ENCODE results near the gene GRIN2D. TPM values are rescaled to one million over a fixed set of nuclear protein-coding genes. Genes with fewer than 3 reads are reported as not detected.

Gene GRIN2D
- total RNA-seq, 1 experiment from 2014 or later: 0.35 TPM

DNA sequence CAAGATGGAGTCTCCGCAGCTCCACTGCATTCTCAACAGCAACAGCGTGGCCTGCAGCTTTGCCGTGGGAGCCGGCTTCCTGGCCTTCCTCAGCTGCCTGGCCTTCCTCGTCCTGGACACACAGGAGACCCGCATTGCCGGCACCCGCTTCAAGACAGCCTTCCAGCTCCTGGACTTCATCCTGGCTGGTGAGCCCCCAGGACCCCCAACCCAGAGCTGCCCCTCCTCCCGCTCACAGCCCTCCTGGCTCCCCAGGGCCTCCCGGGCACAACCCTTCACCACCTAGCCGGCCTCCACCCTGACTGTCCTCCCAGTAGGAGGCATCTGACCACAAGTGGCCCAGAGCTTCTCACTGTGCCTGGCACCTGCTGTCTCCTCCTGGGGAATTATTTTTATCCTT, 19.9 kb upstream of the GRIN2D start:
- POLR2A ChIA-PET: interaction anchor here (1.4 to 1.9 kb wide), 2 partner anchors 10 to 17 kb away, joined by 6 to 8 read pairs; partner anchors contain the start of genes KDELR1, SYNGR4 and TMEM143
- TF ChIP-seq, protein P1, sequence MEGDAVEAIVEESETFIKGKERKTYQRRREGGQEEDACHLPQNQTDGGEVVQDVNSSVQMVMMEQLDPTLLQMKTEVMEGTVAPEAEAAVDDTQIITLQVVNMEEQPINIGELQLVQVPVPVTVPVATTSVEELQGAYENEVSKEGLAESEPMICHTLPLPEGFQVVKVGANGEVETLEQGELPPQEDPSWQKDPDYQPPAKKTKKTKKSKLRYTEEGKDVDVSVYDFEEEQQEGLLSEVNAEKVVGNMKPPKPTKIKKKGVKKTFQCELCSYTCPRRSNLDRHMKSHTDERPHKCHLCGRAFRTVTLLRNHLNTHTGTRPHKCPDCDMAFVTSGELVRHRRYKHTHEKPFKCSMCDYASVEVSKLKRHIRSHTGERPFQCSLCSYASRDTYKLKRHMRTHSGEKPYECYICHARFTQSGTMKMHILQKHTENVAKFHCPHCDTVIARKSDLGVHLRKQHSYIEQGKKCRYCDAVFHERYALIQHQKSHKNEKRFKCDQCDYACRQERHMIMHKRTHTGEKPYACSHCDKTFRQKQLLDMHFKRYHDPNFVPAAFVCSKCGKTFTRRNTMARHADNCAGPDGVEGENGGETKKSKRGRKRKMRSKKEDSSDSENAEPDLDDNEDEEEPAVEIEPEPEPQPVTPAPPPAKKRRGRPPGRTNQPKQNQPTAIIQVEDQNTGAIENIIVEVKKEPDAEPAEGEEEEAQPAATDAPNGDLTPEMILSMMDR (IDR thresholded peaks at IDR 0.05; ENCODE audit: unreplicated experiment): no peak
- H3K4me1 Mint-ChIP-seq (ENCODE audit: insufficient read depth, unreplicated experiment): peaks cover 9% of the 10 kb centered on the region
- H3K27me3 Mint-ChIP-seq (ENCODE audit: insufficient read depth, unreplicated experiment): no peaks in the 10 kb centered on the region
- no peak overlapping the region for H3K4me3 Mint-ChIP-seq (ENCODE audit: unreplicated experiment)
- BruUV-seq (replicated peaks): no TSS peak
- no peak for DNase-seq (ENCODE audit: unreplicated experiment)
- CTCF ChIA-PET: interaction anchor here (0.7 to 0.8 kb wide), 2 partner anchors 17 to 181 kb away, joined by 3 to 4 read pairs; partner anchors contain the start of gene KDELR1
- no peaks in the 10 kb centered on the region for H3K9me3 Mint-ChIP-seq (ENCODE audit: unreplicated experiment)
- H3K36me3 Mint-ChIP-seq (ENCODE audit: insufficient read depth, unreplicated experiment): no peaks in the 10 kb centered on the region
- intact Hi-C loops (cut with micrococcal nuclease): no loop called here
- no peak overlapping the region for H3K27ac Mint-ChIP-seq (ENCODE audit: low read depth, unreplicated experiment)

DNA sequence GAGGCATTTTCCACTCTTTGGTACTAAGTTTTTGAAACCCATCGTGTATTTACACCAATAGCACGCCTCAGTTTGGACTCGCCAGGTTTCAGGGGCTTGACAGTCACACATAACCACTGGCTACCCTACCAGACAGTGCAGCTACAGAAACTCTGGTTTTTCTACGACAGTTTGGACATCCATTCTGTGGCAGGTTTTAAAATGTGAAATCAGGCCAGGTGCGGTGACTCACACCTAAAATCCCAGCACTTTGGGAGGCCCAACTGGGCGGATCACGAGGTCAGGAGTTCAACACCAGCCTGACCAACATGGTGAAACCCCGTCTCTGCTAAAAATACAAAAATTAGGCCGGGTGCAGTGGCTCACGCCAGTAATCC, 15.3 kb upstream of the GRIN2D start:
- CTCF ChIA-PET: interaction anchor here (0.7 kb wide), 1 partner anchor 13 kb away, joined by 4 read pairs; the partner anchor contains the start of gene KDELR1
- H3K36me3 Mint-ChIP-seq (ENCODE audit: insufficient read depth, unreplicated experiment): peaks cover 22% of the 10 kb centered on the region
- H3K4me1 Mint-ChIP-seq (ENCODE audit: insufficient read depth, unreplicated experiment): peaks cover 3% of the 10 kb centered on the region
- H3K4me3 Mint-ChIP-seq (ENCODE audit: unreplicated experiment): no peak overlapping the region
- intact Hi-C loops (cut with micrococcal nuclease): no loop called here
- no peak for DNase-seq (ENCODE audit: unreplicated experiment)
- no TSS peak for BruUV-seq (replicated peaks)
- H3K9me3 Mint-ChIP-seq (ENCODE audit: unreplicated experiment): no peaks in the 10 kb centered on the region
- TF ChIP-seq, protein P1 (IDR thresholded peaks at IDR 0.05; ENCODE audit: unreplicated experiment): no peak
- POLR2A ChIA-PET: no interaction called here
- H3K27ac Mint-ChIP-seq (ENCODE audit: low read depth, unreplicated experiment): no peak overlapping the region
- H3K27me3 Mint-ChIP-seq (ENCODE audit: insufficient read depth, unreplicated experiment): no peaks in the 10 kb centered on the region

DNA sequence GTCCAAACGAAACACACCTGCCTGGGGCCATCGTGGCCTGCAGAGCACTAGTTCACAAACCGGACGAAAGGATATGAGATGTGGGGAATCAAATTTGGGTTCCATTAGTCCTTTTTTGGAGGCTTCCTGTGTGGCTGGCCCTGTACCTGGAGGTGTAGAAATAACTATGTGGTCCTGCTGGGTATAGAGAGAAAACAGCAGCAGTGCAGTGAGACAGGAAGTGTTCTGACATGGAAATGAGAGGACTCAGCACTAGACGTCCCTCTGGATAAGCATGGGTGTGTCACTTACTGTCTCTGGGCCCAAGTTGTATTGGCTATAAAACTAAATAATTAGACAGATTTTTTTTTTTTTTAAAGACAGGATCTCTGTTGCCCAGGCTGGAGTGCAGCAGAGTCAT, 14.4 kb upstream of the GRIN2D start:
- no peaks in the 10 kb centered on the region for H3K4me1 Mint-ChIP-seq (ENCODE audit: insufficient read depth, unreplicated experiment)
- no peak for DNase-seq (ENCODE audit: unreplicated experiment)
- H3K36me3 Mint-ChIP-seq (ENCODE audit: insufficient read depth, unreplicated experiment): peaks cover 31% of the 10 kb centered on the region
- POLR2A ChIA-PET: interaction anchor here (1.3 kb wide), 1 partner anchor 15 kb away, joined by 5 read pairs; the partner anchor contains the start of genes SYNGR4 and TMEM143
- intact Hi-C loops (cut with micrococcal nuclease): no loop called here
- CTCF ChIA-PET: interaction anchor here (1.0 kb wide), 1 partner anchor 12 kb away, joined by 5 read pairs; the partner anchor contains the start of gene KDELR1
- H3K27me3 Mint-ChIP-seq (ENCODE audit: insufficient read depth, unreplicated experiment): no peaks in the 10 kb centered on the region
- no TSS peak for BruUV-seq (replicated peaks)
- H3K4me3 Mint-ChIP-seq (ENCODE audit: unreplicated experiment): no peak overlapping the region
- TF ChIP-seq, protein P1 (IDR thresholded peaks at IDR 0.05; ENCODE audit: unreplicated experiment): no peak
- no peaks in the 10 kb centered on the region for H3K9me3 Mint-ChIP-seq (ENCODE audit: unreplicated experiment)
- no peak overlapping the region for H3K27ac Mint-ChIP-seq (ENCODE audit: low read depth, unreplicated experiment)

DNA sequence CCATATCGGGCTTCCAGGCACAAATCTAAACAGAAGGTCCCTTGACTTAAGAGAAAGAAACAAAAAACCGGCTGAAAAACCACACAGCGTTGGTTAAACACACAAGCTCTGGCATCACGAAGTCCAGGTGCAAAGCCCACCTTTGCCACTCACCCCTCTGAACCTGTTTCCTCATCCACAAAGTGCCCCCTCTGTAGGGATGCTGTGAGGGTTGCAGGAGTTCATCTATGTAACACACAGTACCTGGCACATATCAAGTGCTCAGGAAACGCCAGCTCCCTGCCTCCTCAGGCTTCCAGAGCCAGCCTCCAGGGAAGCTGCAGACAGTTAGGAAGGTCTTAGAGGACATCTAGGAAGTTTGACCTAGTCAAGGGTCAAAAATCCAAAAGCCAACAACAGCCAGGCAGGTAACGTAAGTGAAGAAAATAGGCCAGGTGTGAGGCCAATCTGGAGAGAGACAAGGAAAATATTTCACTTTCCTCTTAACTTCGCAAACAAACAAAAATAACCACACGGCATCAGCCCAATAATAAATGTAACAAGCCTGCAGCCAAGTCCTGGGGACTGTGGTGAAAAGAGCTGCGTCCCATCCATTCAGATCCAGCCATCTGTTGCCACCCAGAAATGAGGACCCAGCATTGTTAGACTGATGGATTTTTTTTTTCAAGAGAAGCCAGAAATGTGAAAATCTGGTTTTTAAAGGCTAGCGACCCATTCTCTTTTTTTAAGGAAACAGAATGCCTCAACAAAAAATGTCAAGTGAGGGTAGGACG, 12.1 kb upstream of the GRIN2D start:
- CTCF ChIA-PET: interaction anchor here (0.7 to 1.4 kb wide), 3 partner anchors 10 to 199 kb away, joined by 3 to 10 read pairs (median 4); partner anchors contain the start of gene KDELR1
- intact Hi-C loops (cut with micrococcal nuclease): no loop called here
- no peaks in the 10 kb centered on the region for H3K9me3 Mint-ChIP-seq (ENCODE audit: unreplicated experiment)
- no peak overlapping the region for H3K27ac Mint-ChIP-seq (ENCODE audit: low read depth, unreplicated experiment)
- no peak overlapping the region for H3K4me3 Mint-ChIP-seq (ENCODE audit: unreplicated experiment)
- DNase-seq (ENCODE audit: unreplicated experiment): no peak
- H3K27me3 Mint-ChIP-seq (ENCODE audit: insufficient read depth, unreplicated experiment): no peaks in the 10 kb centered on the region
- TF ChIP-seq, protein P1 (IDR thresholded peaks at IDR 0.05; ENCODE audit: unreplicated experiment): no peak
- POLR2A ChIA-PET: interaction anchor here (0.7 to 1.5 kb wide), 3 partner anchors 9 to 40 kb away, joined by 3 read pairs; partner anchors contain the start of gene KDELR1
- peaks cover 54% of the 10 kb centered on the region for H3K36me3 Mint-ChIP-seq (ENCODE audit: insufficient read depth, unreplicated experiment)
- no peaks in the 10 kb centered on the region for H3K4me1 Mint-ChIP-seq (ENCODE audit: insufficient read depth, unreplicated experiment)
- BruUV-seq (replicated peaks): no TSS peak
